ENCODE data around the gene PTAR1. TPM values are rescaled to one million over a fixed set of nuclear protein-coding genes. Genes with fewer than 3 reads are reported as not detected.

The PTAR1 gene
- total RNA-seq, 1 donor from 2014 or later, result 48.2 TPM

DNA sequence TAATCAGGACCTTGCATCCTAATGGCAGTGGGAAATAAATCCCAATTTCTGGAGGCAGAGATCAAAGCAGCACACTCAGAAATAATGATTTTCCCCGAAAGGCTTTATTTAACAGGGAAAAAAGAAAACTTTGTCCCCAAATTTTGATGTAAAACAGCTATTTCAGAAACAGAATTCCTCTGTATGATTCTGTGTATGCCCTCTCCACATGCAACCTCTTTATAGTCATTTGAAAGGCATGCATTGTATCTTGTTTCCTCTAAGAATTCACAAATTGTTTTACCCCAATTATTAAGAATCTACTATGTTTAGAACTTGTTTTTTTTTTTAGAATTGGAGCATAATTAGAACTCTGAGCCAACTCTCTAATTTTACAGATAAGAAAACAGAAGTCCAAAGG lies 2.7 kb upstream of the PTAR1 start:
- no peak overlapping the region for H3K27ac Mint-ChIP-seq (ENCODE audit: unreplicated experiment)
- H3K9me3 Mint-ChIP-seq (ENCODE audit: low read depth), result no peaks in the 10 kb centered on the region
- DNase-seq (ENCODE audit: low spot score), result no peak
- TF ChIP-seq, protein P1, sequence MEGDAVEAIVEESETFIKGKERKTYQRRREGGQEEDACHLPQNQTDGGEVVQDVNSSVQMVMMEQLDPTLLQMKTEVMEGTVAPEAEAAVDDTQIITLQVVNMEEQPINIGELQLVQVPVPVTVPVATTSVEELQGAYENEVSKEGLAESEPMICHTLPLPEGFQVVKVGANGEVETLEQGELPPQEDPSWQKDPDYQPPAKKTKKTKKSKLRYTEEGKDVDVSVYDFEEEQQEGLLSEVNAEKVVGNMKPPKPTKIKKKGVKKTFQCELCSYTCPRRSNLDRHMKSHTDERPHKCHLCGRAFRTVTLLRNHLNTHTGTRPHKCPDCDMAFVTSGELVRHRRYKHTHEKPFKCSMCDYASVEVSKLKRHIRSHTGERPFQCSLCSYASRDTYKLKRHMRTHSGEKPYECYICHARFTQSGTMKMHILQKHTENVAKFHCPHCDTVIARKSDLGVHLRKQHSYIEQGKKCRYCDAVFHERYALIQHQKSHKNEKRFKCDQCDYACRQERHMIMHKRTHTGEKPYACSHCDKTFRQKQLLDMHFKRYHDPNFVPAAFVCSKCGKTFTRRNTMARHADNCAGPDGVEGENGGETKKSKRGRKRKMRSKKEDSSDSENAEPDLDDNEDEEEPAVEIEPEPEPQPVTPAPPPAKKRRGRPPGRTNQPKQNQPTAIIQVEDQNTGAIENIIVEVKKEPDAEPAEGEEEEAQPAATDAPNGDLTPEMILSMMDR (IDR thresholded peaks at IDR 0.05), result no peak
- H3K27me3 Mint-ChIP-seq (ENCODE audit: low read depth), result no peaks in the 10 kb centered on the region
- H3K4me1 Mint-ChIP-seq (ENCODE audit: low read depth), result peaks cover 20% of the 10 kb centered on the region
- no peaks in the 10 kb centered on the region for H3K36me3 Mint-ChIP-seq (ENCODE audit: low read depth)
- H3K4me3 Mint-ChIP-seq (ENCODE audit: unreplicated experiment), result no peak overlapping the region

DNA sequence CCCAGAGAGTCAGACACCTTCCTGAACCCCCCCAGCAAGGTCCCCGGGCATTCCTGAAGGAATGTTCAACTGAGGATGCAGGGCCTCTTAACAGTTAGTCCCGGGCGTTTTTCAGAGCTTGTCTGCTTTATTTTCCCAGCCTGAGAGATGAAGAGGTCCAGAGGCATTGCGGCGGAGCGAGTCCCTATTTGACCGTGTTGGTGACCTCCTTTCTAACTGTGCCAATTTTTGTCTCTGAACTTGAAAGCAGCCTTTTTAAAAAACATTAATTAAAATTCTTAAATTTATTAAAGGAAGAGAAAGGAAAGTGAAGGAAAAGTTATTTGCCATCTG lies 433 bp upstream of the PTAR1 start:
- TF ChIP-seq, protein P1 (IDR thresholded peaks at IDR 0.05), result no peak
- H3K4me3 Mint-ChIP-seq (ENCODE audit: unreplicated experiment), result peak overlapping the region; percentile 91
- no peaks in the 10 kb centered on the region for H3K27me3 Mint-ChIP-seq (ENCODE audit: low read depth)
- DNase-seq (ENCODE audit: low spot score), result no peak
- H3K9me3 Mint-ChIP-seq (ENCODE audit: low read depth), result no peaks in the 10 kb centered on the region
- peak overlapping the region; percentile 92 for H3K27ac Mint-ChIP-seq (ENCODE audit: unreplicated experiment)
- H3K36me3 Mint-ChIP-seq (ENCODE audit: low read depth), result no peaks in the 10 kb centered on the region
- peaks cover 26% of the 10 kb centered on the region for H3K4me1 Mint-ChIP-seq (ENCODE audit: low read depth)

DNA sequence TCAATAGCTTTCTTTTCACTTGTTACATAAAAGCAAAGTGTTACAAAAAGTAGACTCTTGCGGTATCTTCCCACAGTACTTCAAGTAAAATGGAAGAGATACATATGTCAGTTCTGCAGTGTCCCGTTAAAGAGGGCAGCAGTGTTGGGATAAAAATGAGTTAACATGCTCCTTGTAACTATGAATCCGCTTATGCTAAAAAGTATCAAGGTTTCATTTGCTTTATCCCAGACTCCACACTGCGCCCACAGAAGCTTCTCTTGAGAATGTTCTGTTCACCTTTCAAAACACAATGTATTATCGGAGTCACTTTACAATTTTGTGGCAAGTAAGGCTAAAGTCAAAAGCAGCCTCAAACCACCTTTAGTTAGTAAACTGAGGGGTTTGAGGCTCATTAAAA lies 790 bp downstream of the PTAR1 start:
- no peaks in the 10 kb centered on the region for H3K36me3 Mint-ChIP-seq (ENCODE audit: low read depth)
- no peaks in the 10 kb centered on the region for H3K27me3 Mint-ChIP-seq (ENCODE audit: low read depth)
- no peak for DNase-seq (ENCODE audit: low spot score)
- H3K4me1 Mint-ChIP-seq (ENCODE audit: low read depth), result peaks cover 26% of the 10 kb centered on the region
- H3K27ac Mint-ChIP-seq (ENCODE audit: unreplicated experiment), result peak overlapping the region; percentile 90
- TF ChIP-seq, protein P1 (IDR thresholded peaks at IDR 0.05), result no peak
- H3K4me3 Mint-ChIP-seq (ENCODE audit: unreplicated experiment), result peak overlapping the region; percentile 91
- no peaks in the 10 kb centered on the region for H3K9me3 Mint-ChIP-seq (ENCODE audit: low read depth)

DNA sequence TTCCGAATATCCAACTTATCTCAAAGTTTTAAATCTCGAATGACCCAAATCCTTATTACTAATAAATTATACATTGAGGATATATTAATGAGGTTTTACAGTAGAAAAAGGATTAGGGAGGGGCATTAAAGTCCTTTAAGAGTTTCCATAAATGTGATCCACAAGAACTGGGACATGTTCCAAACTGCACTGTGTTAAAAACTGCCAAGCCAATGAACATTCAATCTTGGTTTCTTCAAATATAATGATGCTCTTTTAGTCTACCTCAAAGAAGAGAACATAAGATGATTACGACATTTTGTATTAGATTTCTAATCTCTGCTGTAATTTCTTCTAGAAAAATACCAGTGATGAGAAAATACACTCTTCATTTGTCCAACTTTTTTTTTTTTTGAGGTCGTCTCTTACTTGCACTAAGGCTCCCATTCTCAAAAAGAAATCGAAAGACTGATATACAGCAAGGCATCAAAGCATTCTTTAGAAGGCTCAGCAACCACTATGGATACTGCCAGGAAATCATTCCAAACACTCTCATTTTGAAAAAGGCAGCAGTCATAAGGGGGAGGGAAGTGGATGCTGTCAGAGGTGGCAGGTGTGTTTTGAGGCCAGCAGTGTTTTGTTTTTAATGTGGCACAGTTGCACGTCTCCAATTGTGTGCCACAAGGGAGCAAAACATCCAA lies 1.7 kb downstream of the PTAR1 start:
- TF ChIP-seq, protein P1 (IDR thresholded peaks at IDR 0.05), result no peak
- H3K27me3 Mint-ChIP-seq (ENCODE audit: low read depth), result no peaks in the 10 kb centered on the region
- peak overlapping the region; percentile 67 for H3K4me3 Mint-ChIP-seq (ENCODE audit: unreplicated experiment)
- peak overlapping the region; percentile 86 for H3K27ac Mint-ChIP-seq (ENCODE audit: unreplicated experiment)
- H3K36me3 Mint-ChIP-seq (ENCODE audit: low read depth), result peaks cover 2% of the 10 kb centered on the region
- no peaks in the 10 kb centered on the region for H3K9me3 Mint-ChIP-seq (ENCODE audit: low read depth)
- H3K4me1 Mint-ChIP-seq (ENCODE audit: low read depth), result peaks cover 26% of the 10 kb centered on the region
- DNase-seq (ENCODE audit: low spot score), result no peak

DNA sequence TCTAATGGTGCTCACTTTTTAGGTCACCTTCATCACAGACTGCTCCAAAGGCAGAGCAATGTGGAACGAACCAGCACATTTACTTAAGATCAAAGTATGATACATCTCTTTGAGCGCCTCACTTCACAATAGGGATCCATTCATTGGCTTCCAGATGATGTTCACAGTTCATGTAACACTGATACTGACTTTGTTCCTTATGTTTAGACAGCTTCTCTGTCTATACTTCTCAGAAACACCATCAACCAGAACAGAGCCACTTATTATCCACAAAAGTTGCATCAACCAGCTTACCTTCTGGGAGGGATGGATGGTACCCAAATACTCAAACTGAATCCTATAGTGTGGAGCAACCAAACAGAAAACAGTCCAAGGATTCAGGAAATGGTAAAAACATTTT lies 4.6 kb downstream of the PTAR1 start:
- DNase-seq (ENCODE audit: low spot score), result no peak
- Mint-ChIP-seq H3K4me1 (ENCODE audit: low read depth) (peaks cover 25% of the 10 kb centered on the region), H3K27ac (ENCODE audit: unreplicated experiment) (no peak overlapping the region), H3K36me3 (ENCODE audit: low read depth) (peaks cover 2% of the 10 kb centered on the region), H3K27me3 (ENCODE audit: low read depth) (no peaks in the 10 kb centered on the region), H3K9me3 (ENCODE audit: low read depth) (no peaks in the 10 kb centered on the region), H3K4me3 (ENCODE audit: unreplicated experiment) (no peak overlapping the region)
- TF ChIP-seq, protein P1 (IDR thresholded peaks at IDR 0.05), result no peak

Measured in chondrocyte (in vitro differentiated cells).